Peyer's patch (tissue), 4 donors: ENCODE results near the gene CDH4.

Experiments
- POLR2A ChIP-seq, 2 donors: fragments of 450-650 bp; IDR thresholded peaks; one replicate each; pipeline ENCODE4 v1.5.1; 2017; ENCODE audit warnings: antibody characterized with exemption in 2 of 2, mild to moderate bottlenecking in 2 of 2, moderate library complexity in 2 of 2
- TF ChIP-seq, protein P1 (sequence below), 6 experiments: fragments of 450-650 bp in 4 of 6; fragments of 200-600 bp in 2 of 6; sonication (generic) in 1 of 6; IDR thresholded peaks; one replicate each; pipeline ENCODE4 v1.5.1; 2017 to 2019; ENCODE audit warnings: antibody characterized with exemption in 6 of 6, mild to moderate bottlenecking in 3 of 6, moderate library complexity in 1 of 6

DNA sequence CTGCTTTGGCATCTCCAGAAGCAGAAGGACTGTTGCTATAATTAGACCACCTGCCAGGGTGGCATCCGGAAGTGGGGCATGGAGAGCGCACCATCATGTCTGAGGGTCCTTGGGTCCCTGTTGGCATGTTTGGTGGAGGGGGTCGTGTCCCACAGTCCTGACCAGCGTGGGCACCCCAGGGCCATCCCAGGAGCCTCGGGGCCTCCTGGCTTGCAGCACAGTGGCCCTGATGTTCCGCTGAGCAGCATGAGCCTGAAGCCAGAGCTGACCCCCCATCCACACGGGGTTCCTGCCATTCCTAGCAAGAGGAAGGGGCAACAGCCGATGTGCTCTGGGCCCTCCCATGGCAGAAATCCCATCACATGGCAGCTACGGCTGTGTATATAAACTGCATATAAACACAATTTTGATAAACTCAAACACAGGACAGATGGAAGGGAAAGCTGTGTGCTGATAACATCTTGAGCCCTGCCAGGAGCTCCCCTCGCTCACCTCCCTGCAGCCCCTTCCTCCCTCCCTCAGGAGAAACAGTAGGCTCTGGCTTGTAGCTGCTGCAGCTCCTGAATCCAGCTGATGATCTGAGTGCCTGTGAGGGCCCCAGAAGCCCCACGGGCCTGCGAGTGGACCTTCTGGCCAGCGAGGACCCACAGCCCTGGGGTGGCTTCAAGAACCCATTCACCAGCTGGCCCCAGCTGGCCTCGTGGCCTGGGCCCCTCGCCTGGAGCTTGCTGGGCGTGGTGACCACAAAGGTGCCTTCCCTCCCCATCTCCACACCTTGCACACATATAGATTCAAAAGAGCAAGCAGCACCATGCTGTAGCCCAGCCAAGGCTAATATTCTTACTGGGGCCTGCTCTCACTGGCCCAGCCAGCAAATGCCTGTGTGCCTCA lies 321.6 kb downstream of the CDH4 start:
- TF ChIP-seq, protein P1, sequence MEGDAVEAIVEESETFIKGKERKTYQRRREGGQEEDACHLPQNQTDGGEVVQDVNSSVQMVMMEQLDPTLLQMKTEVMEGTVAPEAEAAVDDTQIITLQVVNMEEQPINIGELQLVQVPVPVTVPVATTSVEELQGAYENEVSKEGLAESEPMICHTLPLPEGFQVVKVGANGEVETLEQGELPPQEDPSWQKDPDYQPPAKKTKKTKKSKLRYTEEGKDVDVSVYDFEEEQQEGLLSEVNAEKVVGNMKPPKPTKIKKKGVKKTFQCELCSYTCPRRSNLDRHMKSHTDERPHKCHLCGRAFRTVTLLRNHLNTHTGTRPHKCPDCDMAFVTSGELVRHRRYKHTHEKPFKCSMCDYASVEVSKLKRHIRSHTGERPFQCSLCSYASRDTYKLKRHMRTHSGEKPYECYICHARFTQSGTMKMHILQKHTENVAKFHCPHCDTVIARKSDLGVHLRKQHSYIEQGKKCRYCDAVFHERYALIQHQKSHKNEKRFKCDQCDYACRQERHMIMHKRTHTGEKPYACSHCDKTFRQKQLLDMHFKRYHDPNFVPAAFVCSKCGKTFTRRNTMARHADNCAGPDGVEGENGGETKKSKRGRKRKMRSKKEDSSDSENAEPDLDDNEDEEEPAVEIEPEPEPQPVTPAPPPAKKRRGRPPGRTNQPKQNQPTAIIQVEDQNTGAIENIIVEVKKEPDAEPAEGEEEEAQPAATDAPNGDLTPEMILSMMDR (IDR thresholded peaks at IDR 0.05): no peak
- TF ChIP-seq POLR2A (IDR thresholded peaks at IDR 0.05): no peak
